ENCODE data around the gene TENT5C.
A peak's percentile ranks its signal among the peaks of the same experiment; 100 is the strongest.

TENT5C gene

GRCh38 chr1:117672756-117673155 lies 66.9 kb downstream of the TENT5C start:
- no peak for DNase-seq (ENCODE audit: low read depth)
- TF ChIP-seq CTCF (IDR thresholded peaks at IDR 0.05; ENCODE audit: control insufficient read depth, extremely low read depth, insufficient read depth), result no peak

GRCh38 chr1:117673405-117673804 lies 67.6 kb downstream of the TENT5C start:
- no peak for TF ChIP-seq CTCF (IDR thresholded peaks at IDR 0.05; ENCODE audit: control insufficient read depth, extremely low read depth, insufficient read depth)
- no peak overlapping the region for H3K4me3 ChIP-seq (ENCODE audit: low read depth, low read length)
- DNase-seq (ENCODE audit: low read depth), result no peak

More at GRCh38 chr1:117672756-117673155, 66.9 kb downstream of the TENT5C start:
- no peak overlapping the region for H3K4me3 ChIP-seq (ENCODE audit: low read depth, low read length)

GRCh38 chr1:117674521-117675400 lies 68.9 kb downstream of the TENT5C start:
- TF ChIP-seq CTCF (IDR thresholded peaks at IDR 0.05; ENCODE audit: control insufficient read depth, extremely low read depth, insufficient read depth), result peak; percentile 38; the same call in 1 of the 2 replicates
- peak; percentile 11 for DNase-seq (ENCODE audit: low read depth)
- H3K4me3 ChIP-seq (ENCODE audit: low read depth, low read length), result no peak overlapping the region

- H3K4me3 ChIP-seq (ENCODE audit: low read depth, low read length), result no peak overlapping the region
- no peak for DNase-seq (ENCODE audit: low read depth)
Measured at GRCh38 chr1:117675907-117676430, 70.1 kb downstream of the TENT5C start.

GRCh38 chr1:117676615-117677130 lies 70.8 kb downstream of the TENT5C start:
- H3K4me3 ChIP-seq (ENCODE audit: low read depth, low read length), result no peak overlapping the region
- no peak for TF ChIP-seq CTCF (IDR thresholded peaks at IDR 0.05; ENCODE audit: control insufficient read depth, extremely low read depth, insufficient read depth)

More at GRCh38 chr1:117675907-117676430, 70.1 kb downstream of the TENT5C start:
- no peak for TF ChIP-seq CTCF (IDR thresholded peaks at IDR 0.05; ENCODE audit: control insufficient read depth, extremely low read depth, insufficient read depth)

More at GRCh38 chr1:117676615-117677130, 70.8 kb downstream of the TENT5C start:
- DNase-seq (ENCODE audit: low read depth), result no peak
